GM21528 (cell line): ENCODE results near the gene CPNE2.
"Not testable (repeated sequence)": the region's sequence is repeated elsewhere in the genome, so short reads cannot be mapped to it uniquely, and the experiment has no call there.

Experiments
- ATAC-seq: cut with Tn5 transposase; IDR thresholded peaks from one replicate; pipeline ENCODE4 v1.9.1; 2021; ENCODE audit warnings: mild to moderate bottlenecking, moderate library complexity; ENCODE audit not compliant: unreplicated experiment, low FRiP score

The CPNE2 gene

GRCh38 chr16:57069053-57069452 lies 23.3 kb upstream of the CPNE2 start:
- ATAC-seq = no peak

GRCh38 chr16:57069635-57070370 lies 22.6 kb upstream of the CPNE2 start:
- ATAC-seq = no peak

- ATAC-seq = no peak
Observed at GRCh38 chr16:57070424-57070823, 22.0 kb upstream of the CPNE2 start.

- ATAC-seq = not testable (repeated sequence)
Observed at GRCh38 chr16:57071081-57071732, 21.2 kb upstream of the CPNE2 start.

- no peak for ATAC-seq
Observed at GRCh38 chr16:57071831-57072582, 20.4 kb upstream of the CPNE2 start.

- ATAC-seq = no peak
Observed at GRCh38 chr16:57072616-57073275, 19.6 kb upstream of the CPNE2 start.

GRCh38 chr16:57077714-57078113 lies 14.7 kb upstream of the CPNE2 start:
- ATAC-seq = no peak

GRCh38 chr16:57081744-57082143 lies 10.6 kb upstream of the CPNE2 start:
- no peak for ATAC-seq

- ATAC-seq = no peak
Observed at GRCh38 chr16:57082664-57083063, 9.7 kb upstream of the CPNE2 start.

GRCh38 chr16:57083485-57084126 lies 8.8 kb upstream of the CPNE2 start:
- no peak for ATAC-seq

- no peak for ATAC-seq
Observed at GRCh38 chr16:57084257-57084770, 8.1 kb upstream of the CPNE2 start.

GRCh38 chr16:57084996-57085395 lies 7.4 kb upstream of the CPNE2 start:
- no peak for ATAC-seq

- ATAC-seq = no peak
Observed at GRCh38 chr16:57087003-57087402, 5.4 kb upstream of the CPNE2 start.

GRCh38 chr16:57089406-57089805 lies 3.0 kb upstream of the CPNE2 start:
- no peak for ATAC-seq

- ATAC-seq = no peak
Observed at GRCh38 chr16:57091200-57091974, 996 bp upstream of the CPNE2 start.

- ATAC-seq = no peak
Observed at GRCh38 chr16:57092786-57093411, 516 bp downstream of the CPNE2 start.

GRCh38 chr16:57093666-57094564 lies 1.5 kb downstream of the CPNE2 start:
- no peak for ATAC-seq

GRCh38 chr16:57094911-57095310 lies 2.5 kb downstream of the CPNE2 start:
- no peak for ATAC-seq
